Measurements from ENCODE around the gene IFT172. TPM values are rescaled to one million over a fixed set of nuclear protein-coding genes. Genes with fewer than 3 reads are reported as not detected.

Gene IFT172
- total and polyA plus RNA-seq, 3 donors from 2014 or later, result 76.4 to 151 (median 133) TPM

DNA sequence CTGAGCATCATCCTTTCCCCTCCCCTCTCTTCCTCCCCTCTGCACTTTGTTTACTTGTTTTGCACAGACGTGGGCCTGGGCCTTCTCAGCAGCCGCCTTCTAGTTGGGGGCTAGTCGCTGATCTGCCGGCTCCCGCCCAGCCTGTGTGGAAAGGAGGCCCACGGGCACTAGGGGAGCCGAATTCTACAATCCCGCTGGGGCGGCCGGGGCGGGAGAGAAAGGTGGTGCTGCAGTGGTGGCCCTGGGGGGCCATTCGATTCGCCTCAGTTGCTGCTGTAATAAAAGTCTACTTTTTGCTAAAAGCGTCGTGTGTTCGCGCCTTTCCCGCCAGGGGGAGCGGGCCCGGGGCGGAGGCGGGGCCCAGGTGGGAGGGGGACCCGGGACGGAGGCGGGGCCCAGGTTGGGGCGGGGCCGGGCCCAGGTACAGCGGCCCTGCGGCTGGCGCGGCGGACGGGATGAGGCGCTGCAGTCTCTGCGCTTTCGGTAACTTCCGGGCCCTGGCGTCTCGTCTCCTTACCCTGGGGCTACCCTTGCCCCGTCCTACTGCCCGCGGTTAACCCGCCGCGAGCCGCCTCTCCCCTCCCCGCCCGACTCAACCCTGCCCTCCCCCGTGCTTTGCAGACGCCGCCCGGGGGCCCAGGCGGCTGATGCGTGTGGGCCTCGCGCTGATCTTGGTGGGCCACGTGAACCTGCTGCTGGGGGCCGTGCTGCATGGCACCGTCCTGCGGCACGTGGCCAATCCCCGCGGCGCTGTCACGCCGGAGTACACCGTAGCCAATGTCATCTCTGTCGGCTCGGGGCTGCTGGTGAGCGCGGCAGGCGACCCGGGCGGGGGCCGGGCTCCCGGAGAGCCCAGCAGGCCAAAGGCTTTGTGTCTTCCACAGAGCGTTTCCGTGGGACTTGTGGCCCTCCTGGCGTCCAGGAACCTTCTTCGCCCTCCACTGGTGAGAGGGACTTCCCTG lies 47.3 kb downstream of the IFT172 start, which contains the start of gene KRTCAP3:
KRTCAP3 (plus strand) TSS at position 424 of the 962 bp plus-strand sequence; CDS start at position 456, 32 bp downstream.
- H3K27me3 ChIP-seq, result no peaks in the 10 kb centered on the region
- H3K36me3 ChIP-seq (ENCODE audit: low read depth, missing control alignments), result no peaks in the 10 kb centered on the region
- H3K27ac ChIP-seq, result peak within 1 kb of the TSS in 1 of 2 donors; percentile 26
- TF ChIP-seq POLR2A (IDR thresholded peaks at IDR 0.05), result no peak
- TF ChIP-seq, protein P1, sequence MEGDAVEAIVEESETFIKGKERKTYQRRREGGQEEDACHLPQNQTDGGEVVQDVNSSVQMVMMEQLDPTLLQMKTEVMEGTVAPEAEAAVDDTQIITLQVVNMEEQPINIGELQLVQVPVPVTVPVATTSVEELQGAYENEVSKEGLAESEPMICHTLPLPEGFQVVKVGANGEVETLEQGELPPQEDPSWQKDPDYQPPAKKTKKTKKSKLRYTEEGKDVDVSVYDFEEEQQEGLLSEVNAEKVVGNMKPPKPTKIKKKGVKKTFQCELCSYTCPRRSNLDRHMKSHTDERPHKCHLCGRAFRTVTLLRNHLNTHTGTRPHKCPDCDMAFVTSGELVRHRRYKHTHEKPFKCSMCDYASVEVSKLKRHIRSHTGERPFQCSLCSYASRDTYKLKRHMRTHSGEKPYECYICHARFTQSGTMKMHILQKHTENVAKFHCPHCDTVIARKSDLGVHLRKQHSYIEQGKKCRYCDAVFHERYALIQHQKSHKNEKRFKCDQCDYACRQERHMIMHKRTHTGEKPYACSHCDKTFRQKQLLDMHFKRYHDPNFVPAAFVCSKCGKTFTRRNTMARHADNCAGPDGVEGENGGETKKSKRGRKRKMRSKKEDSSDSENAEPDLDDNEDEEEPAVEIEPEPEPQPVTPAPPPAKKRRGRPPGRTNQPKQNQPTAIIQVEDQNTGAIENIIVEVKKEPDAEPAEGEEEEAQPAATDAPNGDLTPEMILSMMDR (IDR thresholded peaks at IDR 0.05), result no peak
- H3K4me3 ChIP-seq, result peak within 1 kb of the TSS; percentile 32 to 51
- no peaks in the 10 kb centered on the region for H3K9me3 ChIP-seq
- WGBS, 2 donors, result 33 to 55% methylated on average over 3 to 52 of the region's 80 CpGs
- H3K4me1 ChIP-seq, result peaks cover 23% of the 10 kb centered on the region
- DNase-seq, result peak; percentile 39
- intact Hi-C loops (cut with DNase I; ENCODE audit: low total_unique reads), result no loop called here

- Histone ChIP-seq H3K27me3 (no peaks in the 10 kb centered on the region), H3K4me1 (peaks cover 23% of the 10 kb centered on the region), H3K36me3 (ENCODE audit: low read depth, missing control alignments) (no peaks in the 10 kb centered on the region), H3K4me3 (no peak overlapping the region), H3K9me3 (no peaks in the 10 kb centered on the region), H3K27ac (no peak overlapping the region)
- 52 to 66% methylated on average over 10 of the region's 10 CpGs for WGBS, 2 donors
- no peak for TF ChIP-seq POLR2A (IDR thresholded peaks at IDR 0.05)
- TF ChIP-seq, protein P1 (IDR thresholded peaks at IDR 0.05), result no peak
- intact Hi-C loops (cut with DNase I; ENCODE audit: low total_unique reads), result no loop called here
- no peak for DNase-seq
Measured at GRCh38 chr2:27441226-27441926, 48.2 kb downstream of the IFT172 start.

DNA sequence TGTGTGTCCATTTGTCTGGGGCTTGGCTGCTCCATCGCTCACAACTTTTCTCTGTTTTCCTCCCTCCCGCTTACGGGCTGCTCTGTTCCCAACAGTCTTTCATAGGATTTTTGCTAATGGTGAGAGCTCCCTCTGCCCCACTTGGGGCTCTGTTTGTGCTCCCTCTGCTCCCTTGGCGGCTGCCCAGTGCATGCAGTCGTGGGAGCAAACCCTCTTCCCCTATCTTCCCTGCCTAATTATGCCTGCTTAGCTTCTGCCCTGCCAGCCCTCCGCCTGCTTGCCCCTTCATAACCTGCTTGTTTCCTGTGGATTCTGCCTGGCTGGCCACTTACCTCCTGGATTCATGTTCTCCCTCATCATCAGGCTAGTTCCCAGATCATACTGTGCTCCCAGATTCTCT lies 53.9 kb downstream of the IFT172 start:
- Histone ChIP-seq H3K9me3 (no peaks in the 10 kb centered on the region), H3K4me1 (peaks cover 2% of the 10 kb centered on the region), H3K4me3 (no peak overlapping the region), H3K27me3 (no peaks in the 10 kb centered on the region), H3K36me3 (ENCODE audit: low read depth, missing control alignments) (no peaks in the 10 kb centered on the region), H3K27ac (no peak overlapping the region)
- intact Hi-C loops (cut with DNase I; ENCODE audit: low total_unique reads), result no loop called here
- no peak for TF ChIP-seq POLR2A (IDR thresholded peaks at IDR 0.05)
- TF ChIP-seq, protein P1 (IDR thresholded peaks at IDR 0.05), result no peak
- no peak for DNase-seq
- WGBS, 2 donors, result 87 to 93% methylated on average over 6 of the region's 6 CpGs

DNA sequence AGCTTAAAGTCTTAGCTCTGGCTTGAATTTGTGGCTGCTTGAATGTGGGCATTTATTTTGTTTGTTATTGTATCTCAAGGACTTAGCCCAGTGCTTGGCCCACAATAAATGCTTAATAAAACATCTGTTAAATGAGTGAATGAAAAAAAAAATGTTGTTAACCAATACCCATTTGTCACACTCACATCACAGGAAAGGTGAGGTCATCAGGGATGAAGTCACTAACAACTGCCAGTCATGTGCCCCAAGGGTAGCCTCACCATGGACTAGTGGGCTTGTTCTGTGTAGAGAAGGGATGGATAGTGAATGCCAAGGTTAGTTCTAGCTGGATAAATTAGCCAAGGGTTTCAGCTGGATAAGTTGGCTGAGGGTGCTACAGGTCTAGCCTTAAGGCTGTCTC lies 58.1 kb downstream of the IFT172 start:
- TF ChIP-seq, protein P1 (IDR thresholded peaks at IDR 0.05), result no peak
- no peak for TF ChIP-seq POLR2A (IDR thresholded peaks at IDR 0.05)
- H3K27me3 ChIP-seq, result no peaks in the 10 kb centered on the region
- DNase-seq, result no peak
- intact Hi-C loops (cut with DNase I; ENCODE audit: low total_unique reads), result no loop called here
- H3K4me1 ChIP-seq, result peaks cover 13% of the 10 kb centered on the region
- no peak overlapping the region for H3K27ac ChIP-seq
- H3K36me3 ChIP-seq (ENCODE audit: low read depth, missing control alignments), result no peaks in the 10 kb centered on the region
- no peak overlapping the region for H3K4me3 ChIP-seq
- H3K9me3 ChIP-seq, result no peaks in the 10 kb centered on the region
